Measurements from ENCODE around the gene MPDZ. TPM values are rescaled to one million over a fixed set of nuclear protein-coding genes. Genes with fewer than 3 reads are reported as not detected.

Gene MPDZ
- polyA plus RNA-seq, 1 donor (not counting 4 experiments of a cell fraction or from before 2014, with no cell fraction given), result 9.0 TPM

- H4K20me1 ChIP-seq (ENCODE audit: control insufficient read depth, extremely low read depth, insufficient read depth, low read length), result no peaks in the 10 kb centered on the region
- no peak overlapping the region for H3K4me2 ChIP-seq (ENCODE audit: control insufficient read depth, extremely low read depth, insufficient read depth, low read depth, low read length)
- no peaks in the 10 kb centered on the region for H3K9me1 ChIP-seq (ENCODE audit: control insufficient read depth, extremely low read depth, insufficient read depth, low read length)
- H3K9me3 ChIP-seq (ENCODE audit: control insufficient read depth, low read depth, low read length), result no peaks in the 10 kb centered on the region
- H3K27ac ChIP-seq (ENCODE audit: control insufficient read depth, insufficient read depth, low read length), result no peak overlapping the region
- FAIRE-seq, result no peak
- no peaks in the 10 kb centered on the region for H3K79me2 ChIP-seq (ENCODE audit: control insufficient read depth, insufficient read depth, low read length)
- DNase-seq (ENCODE audit: low read depth, low spot score), result no peak
- H3K36me3 ChIP-seq (ENCODE audit: control insufficient read depth in 2 of 2, extremely low read depth in 1 of 2, insufficient read depth in 2 of 2, low read length in 2 of 2), result no peaks in the 10 kb centered on the region
- H3K4me1 ChIP-seq (ENCODE audit: control insufficient read depth, extremely low read depth, insufficient read depth, low read length), result no peaks in the 10 kb centered on the region
- no peak overlapping the region for H2AFZ ChIP-seq (ENCODE audit: control insufficient read depth, low read length)
- dilution Hi-C loops (cut with MboI; ENCODE audit: extremely low pct_ligation_motif_present, low sequenced_read_pairs), result no loop called here
- TF ChIP-seq CTCF (optimal IDR thresholded peaks at IDR 0.05 in 1 of 3, IDR thresholded peaks at IDR 0.05 in 1 of 3, conservative IDR thresholded peaks at IDR 0.05 in 1 of 3; ENCODE audit: extremely low read depth in 1 of 3, insufficient read depth in 2 of 3, low read length in 3 of 3) (peak in 1 of 3 experiments; percentile 16), EZH2 (IDR thresholded peaks at IDR 0.05; ENCODE audit: low read length) (no peak)
- no peak overlapping the region for H3K9ac ChIP-seq (ENCODE audit: control insufficient read depth, extremely low read depth, insufficient read depth, low read length)
- no peaks in the 10 kb centered on the region for H3K27me3 ChIP-seq (ENCODE audit: control insufficient read depth, extremely low read depth, insufficient read depth, low read length)
- H3K4me3 ChIP-seq (ENCODE audit: control insufficient read depth in 2 of 3, extremely low read depth in 1 of 3, insufficient read depth in 2 of 3, low read depth in 1 of 3, low read length in 3 of 3), result no peak overlapping the region
These were observed 66.2 kb downstream of the MPDZ start for GRCh38 chr9:13213337-13213736.

- no peaks in the 10 kb centered on the region for H3K27me3 ChIP-seq (ENCODE audit: control insufficient read depth, extremely low read depth, insufficient read depth, low read length)
- no peak overlapping the region for H3K27ac ChIP-seq (ENCODE audit: control insufficient read depth, insufficient read depth, low read length)
- no peaks in the 10 kb centered on the region for H3K4me1 ChIP-seq (ENCODE audit: control insufficient read depth, extremely low read depth, insufficient read depth, low read length)
- H2AFZ ChIP-seq (ENCODE audit: control insufficient read depth, low read length), result no peak overlapping the region
- dilution Hi-C loops (cut with MboI; ENCODE audit: extremely low pct_ligation_motif_present, low sequenced_read_pairs), result no loop called here
- no peaks in the 10 kb centered on the region for H3K36me3 ChIP-seq (ENCODE audit: control insufficient read depth in 2 of 2, extremely low read depth in 1 of 2, insufficient read depth in 2 of 2, low read length in 2 of 2)
- H3K9me3 ChIP-seq (ENCODE audit: control insufficient read depth, low read depth, low read length), result no peaks in the 10 kb centered on the region
- no peaks in the 10 kb centered on the region for H3K79me2 ChIP-seq (ENCODE audit: control insufficient read depth, insufficient read depth, low read length)
- no peak for DNase-seq (ENCODE audit: low read depth, low spot score)
- no peaks in the 10 kb centered on the region for H3K9me1 ChIP-seq (ENCODE audit: control insufficient read depth, extremely low read depth, insufficient read depth, low read length)
- no peak for FAIRE-seq
- H3K9ac ChIP-seq (ENCODE audit: control insufficient read depth, extremely low read depth, insufficient read depth, low read length), result no peak overlapping the region
- TF ChIP-seq EZH2 (IDR thresholded peaks at IDR 0.05; ENCODE audit: low read length) (no peak), CTCF (optimal IDR thresholded peaks at IDR 0.05 in 1 of 3, IDR thresholded peaks at IDR 0.05 in 1 of 3, conservative IDR thresholded peaks at IDR 0.05 in 1 of 3; ENCODE audit: extremely low read depth in 1 of 3, insufficient read depth in 2 of 3, low read length in 3 of 3) (no peak)
- no peaks in the 10 kb centered on the region for H4K20me1 ChIP-seq (ENCODE audit: control insufficient read depth, extremely low read depth, insufficient read depth, low read length)
- no peak overlapping the region for H3K4me2 ChIP-seq (ENCODE audit: control insufficient read depth, extremely low read depth, insufficient read depth, low read depth, low read length)
- H3K4me3 ChIP-seq (ENCODE audit: control insufficient read depth in 2 of 3, extremely low read depth in 1 of 3, insufficient read depth in 2 of 3, low read depth in 1 of 3, low read length in 3 of 3), result no peak overlapping the region
These were observed 69.2 kb downstream of the MPDZ start for GRCh38 chr9:13210306-13210705.

Data from keratinocyte (primary cell).